ENCODE measurements around the gene GPNMB.
"Not testable (repeated sequence)": the region's sequence is repeated elsewhere in the genome, so short reads cannot be mapped to it uniquely, and the experiment has no call there.

GPNMB gene

DNA sequence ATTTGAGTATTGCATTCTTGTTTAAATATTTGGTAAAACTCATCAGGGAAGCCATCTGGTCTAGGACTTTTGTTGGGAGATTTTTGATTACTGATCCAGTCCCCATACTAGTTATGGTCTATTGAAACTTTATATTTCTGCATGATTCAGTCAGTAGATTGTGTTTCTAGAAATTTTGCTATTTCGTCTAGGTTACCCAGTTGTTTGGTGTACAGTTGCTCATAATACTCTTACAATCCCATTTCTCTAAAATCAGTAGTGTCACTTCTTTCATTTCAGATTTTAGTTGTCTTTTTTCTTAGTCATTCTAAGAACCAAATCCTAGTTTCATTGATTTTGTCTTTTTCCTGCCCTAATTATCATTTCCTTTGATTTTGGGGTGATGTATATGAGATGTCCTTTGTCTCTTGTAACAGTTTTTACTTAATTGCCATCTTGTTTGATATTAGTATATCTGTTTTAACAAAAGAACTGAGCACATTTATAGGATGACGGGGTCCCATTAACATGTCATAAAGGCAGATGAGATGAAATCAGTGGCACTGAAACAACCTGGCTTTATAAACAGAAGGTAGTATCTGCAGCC is 60.5 kb downstream of the GPNMB start:
- DNase-seq (ENCODE audit: low read depth), result no peak

DNA sequence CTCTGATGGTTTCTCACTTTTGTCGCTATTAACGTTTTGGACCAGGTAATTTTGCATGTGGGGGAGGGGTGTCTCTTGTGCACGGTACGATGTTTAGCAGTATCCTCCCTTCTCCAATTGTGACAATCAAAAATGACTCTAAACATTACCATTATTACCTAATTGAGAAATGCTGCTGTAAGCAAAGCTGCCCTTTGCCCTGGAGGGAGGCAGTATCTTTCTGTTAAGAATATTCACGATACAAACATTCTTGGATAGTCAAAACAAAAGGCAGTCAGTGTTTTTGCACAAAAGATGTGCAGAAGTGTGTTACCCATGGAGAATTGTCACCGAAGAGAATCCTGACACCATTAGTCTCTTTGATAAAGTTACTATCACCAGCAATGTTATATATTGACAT is 62.2 kb downstream of the GPNMB start:
- DNase-seq (ENCODE audit: low read depth), result no peak

DNA sequence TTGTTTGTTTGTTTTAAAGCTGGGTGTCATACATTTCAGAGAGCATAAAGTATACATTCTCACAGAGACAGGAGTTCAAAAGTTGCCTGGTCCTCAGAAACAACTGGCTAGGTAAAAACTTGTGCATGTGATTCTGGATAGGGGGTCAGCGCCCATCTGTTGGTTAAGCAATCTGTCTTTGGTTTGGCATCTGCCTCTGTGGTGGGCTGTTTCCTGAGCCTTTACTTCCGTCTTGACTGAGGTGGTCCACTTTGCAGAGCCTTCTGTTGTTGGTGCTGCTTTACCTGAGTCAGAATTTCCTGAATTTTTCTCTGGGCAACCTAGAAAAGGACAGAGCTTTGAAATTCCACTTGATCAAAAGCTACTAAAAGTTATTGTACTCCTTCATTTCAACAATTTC is 65.6 kb downstream of the GPNMB start:
- DNase-seq (ENCODE audit: low read depth), result not testable (repeated sequence)

DNA sequence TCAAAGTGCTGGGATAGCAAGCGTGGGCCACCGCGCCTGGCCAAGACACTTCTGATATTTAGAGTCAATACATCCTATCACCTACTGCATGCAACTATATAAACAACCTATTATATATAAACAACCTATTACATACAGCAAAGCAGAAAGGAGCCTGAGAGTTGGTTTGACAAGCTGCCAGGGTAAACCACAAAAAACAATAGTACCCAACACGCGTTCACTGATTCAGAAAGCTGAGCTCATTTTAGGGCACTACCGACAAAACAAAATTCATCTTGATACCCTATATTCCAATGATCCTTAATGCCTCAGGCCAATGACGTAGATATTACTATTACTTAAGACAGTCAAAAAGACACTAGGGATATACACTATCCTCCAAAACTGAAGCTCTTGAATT is 68.8 kb downstream of the GPNMB start:
- DNase-seq (ENCODE audit: low read depth), result no peak
